Measurements from ENCODE around the gene DKC1. TPM values are rescaled to one million over a fixed set of nuclear protein-coding genes. Genes with fewer than 3 reads are reported as not detected.

DKC1 gene
- polyA plus RNA-seq, 3 donors = 14.1 to 21.6 (median 17.0) TPM

GRCh38 chrX:154731184-154731583, 31.5 kb upstream of the DKC1 start:
- intact Hi-C loops (cut with micrococcal nuclease) = no loop called here
- H3K27me3 ChIP-seq (ENCODE audit: control insufficient read depth in 2 of 2, insufficient read depth in 2 of 2, low read length in 2 of 2) = no peaks in the 10 kb centered on the region
- H3K27ac Mint-ChIP-seq = peak overlapping the region in 6 of 7 donors; percentile 37 to 96 (median 88)
- peak in 2 of 3 donors; percentile 28 to 31 for DNase-seq
- no peak overlapping the region for H3K4me3 Mint-ChIP-seq
- no peak overlapping the region for H2AFZ ChIP-seq (ENCODE audit: insufficient read depth, low read depth, low read length, poor library complexity, severe bottlenecking)
- TF ChIP-seq, protein P1, sequence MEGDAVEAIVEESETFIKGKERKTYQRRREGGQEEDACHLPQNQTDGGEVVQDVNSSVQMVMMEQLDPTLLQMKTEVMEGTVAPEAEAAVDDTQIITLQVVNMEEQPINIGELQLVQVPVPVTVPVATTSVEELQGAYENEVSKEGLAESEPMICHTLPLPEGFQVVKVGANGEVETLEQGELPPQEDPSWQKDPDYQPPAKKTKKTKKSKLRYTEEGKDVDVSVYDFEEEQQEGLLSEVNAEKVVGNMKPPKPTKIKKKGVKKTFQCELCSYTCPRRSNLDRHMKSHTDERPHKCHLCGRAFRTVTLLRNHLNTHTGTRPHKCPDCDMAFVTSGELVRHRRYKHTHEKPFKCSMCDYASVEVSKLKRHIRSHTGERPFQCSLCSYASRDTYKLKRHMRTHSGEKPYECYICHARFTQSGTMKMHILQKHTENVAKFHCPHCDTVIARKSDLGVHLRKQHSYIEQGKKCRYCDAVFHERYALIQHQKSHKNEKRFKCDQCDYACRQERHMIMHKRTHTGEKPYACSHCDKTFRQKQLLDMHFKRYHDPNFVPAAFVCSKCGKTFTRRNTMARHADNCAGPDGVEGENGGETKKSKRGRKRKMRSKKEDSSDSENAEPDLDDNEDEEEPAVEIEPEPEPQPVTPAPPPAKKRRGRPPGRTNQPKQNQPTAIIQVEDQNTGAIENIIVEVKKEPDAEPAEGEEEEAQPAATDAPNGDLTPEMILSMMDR (IDR thresholded peaks at IDR 0.05) = no peak
- no peaks in the 10 kb centered on the region for H3K9me3 ChIP-seq (replicated peaks in 1 of 2; ENCODE audit: control insufficient read depth in 1 of 2, insufficient read depth in 1 of 2, low read length in 2 of 2)
- H3K27me3 Mint-ChIP-seq (ENCODE audit: low read depth in 3 of 3) = peaks cover 0 to 2% (median 0%) of the 10 kb centered on the region in 3 donors
- peaks cover 98% of the 10 kb centered on the region for H3K4me1 Mint-ChIP-seq
- H3K4me1 ChIP-seq (ENCODE audit: control insufficient read depth in 1 of 2, insufficient read depth in 2 of 2, low read length in 2 of 2) = peaks cover 99 to 100% of the 10 kb centered on the region in 2 donors
- H3K79me2 ChIP-seq (ENCODE audit: insufficient read depth, low read length) = peaks cover 86% of the 10 kb centered on the region
- no peaks in the 10 kb centered on the region for H4K20me1 ChIP-seq (ENCODE audit: insufficient read depth, low read length)
- H3K9ac ChIP-seq (ENCODE audit: insufficient read depth, low read length, poor library complexity, severe bottlenecking) = no peak overlapping the region
- H3K4me2 ChIP-seq (replicated peaks; ENCODE audit: extremely low read depth, low read length, poor library complexity, severe bottlenecking) = no peak overlapping the region
- peak overlapping the region in 1 of 2 donors; percentile 83 for H3K27ac ChIP-seq (ENCODE audit: low read depth in 1 of 2, low read length in 2 of 2)
- H3K36me3 Mint-ChIP-seq = peaks cover 5 to 12% of the 10 kb centered on the region in 2 donors
- peak overlapping the region in 1 of 3 experiments; percentile 28 for H3K4me3 ChIP-seq (replicated peaks in 1 of 3; ENCODE audit: low read depth in 2 of 3, low read length in 3 of 3)
- H3K9me3 Mint-ChIP-seq = peaks cover 0 to 3% (median 0%) of the 10 kb centered on the region in 7 donors
- no peaks in the 10 kb centered on the region for H3K36me3 ChIP-seq (replicated peaks in 1 of 2; ENCODE audit: control insufficient read depth in 1 of 2, insufficient read depth in 2 of 2, low read length in 2 of 2)
- WGBS (ENCODE audit: insufficient coverage) = 100% methylated on average over 1 of the region's 5 CpGs

- H3K9ac ChIP-seq (ENCODE audit: insufficient read depth, low read length, poor library complexity, severe bottlenecking) = no peak overlapping the region
- Mint-ChIP-seq H3K27ac (peak overlapping the region; percentile 37 to 96 (median 84)), H3K4me3 (peak overlapping the region in 1 of 2 donors; percentile 34), H3K27me3 (ENCODE audit: low read depth in 3 of 3) (peaks cover 0 to 2% (median 0%) of the 10 kb centered on the region in 3 donors), H3K4me1 (peaks cover 98% of the 10 kb centered on the region), H3K9me3 (peaks cover 0 to 5% (median 0%) of the 10 kb centered on the region in 7 donors), H3K36me3 (peaks cover 5 to 10% of the 10 kb centered on the region in 2 donors)
- TF ChIP-seq, protein P1 (IDR thresholded peaks at IDR 0.05) = no peak
- no peaks in the 10 kb centered on the region for H4K20me1 ChIP-seq (ENCODE audit: insufficient read depth, low read length)
- 40% methylated on average over 2 of the region's 7 CpGs for WGBS (ENCODE audit: insufficient coverage)
- no peak overlapping the region for H2AFZ ChIP-seq (ENCODE audit: insufficient read depth, low read depth, low read length, poor library complexity, severe bottlenecking)
- H3K36me3 ChIP-seq (replicated peaks in 1 of 2; ENCODE audit: control insufficient read depth in 1 of 2, insufficient read depth in 2 of 2, low read length in 2 of 2) = no peaks in the 10 kb centered on the region
- peak overlapping the region in 1 of 2 donors; percentile 83 for H3K27ac ChIP-seq (ENCODE audit: low read depth in 1 of 2, low read length in 2 of 2)
- intact Hi-C loops (cut with micrococcal nuclease) = no loop called here
- peak in 2 of 3 donors; percentile 47 to 66 for DNase-seq
- peak overlapping the region; percentile 66 for H3K4me2 ChIP-seq (replicated peaks; ENCODE audit: extremely low read depth, low read length, poor library complexity, severe bottlenecking)
- H3K4me3 ChIP-seq (replicated peaks in 1 of 3; ENCODE audit: low read depth in 2 of 3, low read length in 3 of 3) = peak overlapping the region in 1 of 3 experiments; percentile 45
- peaks cover 99 to 100% of the 10 kb centered on the region in 2 donors for H3K4me1 ChIP-seq (ENCODE audit: control insufficient read depth in 1 of 2, insufficient read depth in 2 of 2, low read length in 2 of 2)
- H3K79me2 ChIP-seq (ENCODE audit: insufficient read depth, low read length) = peaks cover 86% of the 10 kb centered on the region
- H3K27me3 ChIP-seq (ENCODE audit: control insufficient read depth in 2 of 2, insufficient read depth in 2 of 2, low read length in 2 of 2) = no peaks in the 10 kb centered on the region
- no peaks in the 10 kb centered on the region for H3K9me3 ChIP-seq (replicated peaks in 1 of 2; ENCODE audit: control insufficient read depth in 1 of 2, insufficient read depth in 1 of 2, low read length in 2 of 2)
These were observed 30.8 kb upstream of the DKC1 start for GRCh38 chrX:154731881-154732280.

All from CD14-positive monocyte (primary cell).